Measurements from ENCODE around the gene CGB5. TPM values are rescaled to one million over a fixed set of nuclear protein-coding genes. Genes with fewer than 3 reads are reported as not detected.

Gene CGB5
- total and polyA plus RNA-seq, 2 experiments from 2014 or later = not detected

- Mint-ChIP-seq H3K9me3 (peaks cover 3% of the 10 kb centered on the region; the same call in 2 of the 3 replicates), H3K4me1 (peaks cover 16% of the 10 kb centered on the region), H3K27me3 (ENCODE audit: insufficient read depth, low read depth, poor library complexity) (peaks cover 14% of the 10 kb centered on the region), H3K27ac (peak overlapping the region; percentile 96), H3K36me3 (ENCODE audit: low read depth) (peaks cover 44% of the 10 kb centered on the region), H3K4me3 (peak overlapping the region; percentile 98)
- ATAC-seq = peak; percentile 18
- H3K4me1 ChIP-seq (ENCODE audit: insufficient read depth) = peaks cover 13% of the 10 kb centered on the region
- peaks cover 35% of the 10 kb centered on the region for H3K36me3 ChIP-seq (ENCODE audit: insufficient read depth)
- peak overlapping the region; percentile 89 for H3K4me2 ChIP-seq
- peak overlapping the region; percentile 86 for H3K4me3 ChIP-seq
- peak overlapping the region; percentile 94 for H2AFZ ChIP-seq
- no peak for DNase-seq (ENCODE audit: low spot score)
- peak overlapping the region; percentile 93 for H3K27ac ChIP-seq (ENCODE audit: low read depth)
- H3K27me3 ChIP-seq (ENCODE audit: insufficient read depth) = no peaks in the 10 kb centered on the region
- H3K9me2 ChIP-seq (ENCODE audit: insufficient read depth) = no peaks in the 10 kb centered on the region
- H4K20me1 ChIP-seq (replicated peaks; ENCODE audit: insufficient read depth) = peaks cover 38% of the 10 kb centered on the region
- peaks cover 49% of the 10 kb centered on the region for H3K79me2 ChIP-seq (replicated peaks; ENCODE audit: insufficient read depth)
- H3F3A ChIP-seq (replicated peaks; ENCODE audit: low read depth) = peaks cover 19% of the 10 kb centered on the region
- TF ChIP-seq ZNF114 (CRISPR knock-in tag; IDR thresholded peaks at IDR 0.05) = no peak
- TF ChIP-seq EZH2phosphoT487 (IDR thresholded peaks at IDR 0.05; ENCODE audit: unreplicated experiment) = no peak
- no peak for TF ChIP-seq ZNF462 (CRISPR knock-in tag; IDR thresholded peaks at IDR 0.05)
- no peak for TF ChIP-seq ZNF331 (CRISPR knock-in tag; IDR thresholded peaks at IDR 0.05; ENCODE audit: low read depth)
- no peak for TF ChIP-seq NANOG (IDR thresholded peaks at IDR 0.05; ENCODE audit: borderline replicate concordance)
Observed at GRCh38 chr19:49085868-49086232, 42.2 kb downstream of the CGB5 start.

DNA sequence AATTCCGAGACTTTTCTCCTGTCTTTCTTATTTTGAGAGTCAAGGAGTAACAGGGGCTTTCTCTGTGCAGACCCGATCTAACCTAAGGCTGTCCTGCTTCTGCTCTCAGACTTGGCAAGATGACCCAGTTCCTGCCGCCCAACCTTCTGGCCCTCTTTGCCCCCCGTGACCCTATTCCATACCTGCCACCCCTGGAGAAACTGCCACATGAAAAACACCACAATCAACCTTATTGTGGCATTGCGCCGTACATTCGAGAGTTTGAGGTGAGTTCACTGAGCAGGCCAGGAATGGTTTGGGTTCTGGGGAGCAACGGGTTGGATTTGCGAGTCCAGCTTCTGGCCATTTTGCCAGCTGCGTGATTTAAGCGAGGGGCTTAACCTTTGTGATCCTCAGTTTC lies 42.6 kb downstream of the CGB5 start:
- Histone ChIP-seq H3K9me2 (ENCODE audit: insufficient read depth) (no peaks in the 10 kb centered on the region), H3K36me3 (ENCODE audit: insufficient read depth) (peaks cover 39% of the 10 kb centered on the region), H3K79me2 (replicated peaks; ENCODE audit: insufficient read depth) (peaks cover 54% of the 10 kb centered on the region), H3K27ac (ENCODE audit: low read depth) (peak overlapping the region; percentile 93; the same call in 1 of the 2 replicates), H3K4me3 (peak overlapping the region; percentile 86), H3F3A (replicated peaks; ENCODE audit: low read depth) (peaks cover 22% of the 10 kb centered on the region), H2AFZ (no peak overlapping the region), H3K4me2 (peak overlapping the region; percentile 89), H4K20me1 (replicated peaks; ENCODE audit: insufficient read depth) (peaks cover 38% of the 10 kb centered on the region), H3K27me3 (ENCODE audit: insufficient read depth) (no peaks in the 10 kb centered on the region), H3K4me1 (ENCODE audit: insufficient read depth) (peaks cover 13% of the 10 kb centered on the region)
- DNase-seq (ENCODE audit: low spot score) (no peak), ATAC-seq (no peak)
- Mint-ChIP-seq H3K4me1 (peaks cover 16% of the 10 kb centered on the region), H3K27me3 (ENCODE audit: insufficient read depth, low read depth, poor library complexity) (peaks cover 14% of the 10 kb centered on the region), H3K9me3 (peaks cover 2% of the 10 kb centered on the region; the same call in 2 of the 3 replicates), H3K4me3 (peak overlapping the region; percentile 98), H3K36me3 (ENCODE audit: low read depth) (peaks cover 49% of the 10 kb centered on the region), H3K27ac (peak overlapping the region; percentile 96)
- TF ChIP-seq POLR2AphosphoS5 (IDR thresholded peaks at IDR 0.05; ENCODE audit: low read depth) = no peak
- TF ChIP-seq REST (IDR thresholded peaks at IDR 0.05; ENCODE audit: unreplicated experiment) = no peak
- TF ChIP-seq EZH2 (IDR thresholded peaks at IDR 0.05; ENCODE audit: low read depth, unreplicated experiment) = no peak

Data from GM23338 (cell line).